Measurements from ENCODE around the gene ZNF219.

ZNF219 gene

DNA sequence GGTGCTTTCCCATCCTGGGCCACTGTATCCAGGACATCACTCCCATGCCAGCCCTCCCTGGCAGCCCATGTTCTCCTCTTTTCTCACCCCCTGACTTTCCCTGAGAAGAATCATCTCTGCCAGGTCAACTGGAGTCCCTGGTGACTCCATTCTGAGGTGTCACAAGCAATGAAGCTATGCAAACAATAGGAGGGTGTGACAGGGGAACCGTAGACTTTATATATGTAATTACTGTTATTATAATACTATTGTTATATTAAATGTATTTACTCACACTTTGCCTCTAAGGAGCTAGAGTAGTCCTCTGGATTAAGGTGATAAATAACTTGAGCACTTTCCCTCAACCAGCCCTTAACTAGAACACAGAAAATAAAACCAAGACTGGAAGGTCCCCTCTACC is 9.2 kb downstream of the ZNF219 start:
- no peak overlapping the region for H3K4me3 ChIP-seq (replicated peaks; ENCODE audit: low read depth, low read length)
- DNase-seq (ENCODE audit: extremely low read depth, insufficient read length), result no peak
- no peaks in the 10 kb centered on the region for H3K27me3 ChIP-seq (replicated peaks; ENCODE audit: control insufficient read depth, insufficient read depth, low read length)
- TF ChIP-seq, protein P1, sequence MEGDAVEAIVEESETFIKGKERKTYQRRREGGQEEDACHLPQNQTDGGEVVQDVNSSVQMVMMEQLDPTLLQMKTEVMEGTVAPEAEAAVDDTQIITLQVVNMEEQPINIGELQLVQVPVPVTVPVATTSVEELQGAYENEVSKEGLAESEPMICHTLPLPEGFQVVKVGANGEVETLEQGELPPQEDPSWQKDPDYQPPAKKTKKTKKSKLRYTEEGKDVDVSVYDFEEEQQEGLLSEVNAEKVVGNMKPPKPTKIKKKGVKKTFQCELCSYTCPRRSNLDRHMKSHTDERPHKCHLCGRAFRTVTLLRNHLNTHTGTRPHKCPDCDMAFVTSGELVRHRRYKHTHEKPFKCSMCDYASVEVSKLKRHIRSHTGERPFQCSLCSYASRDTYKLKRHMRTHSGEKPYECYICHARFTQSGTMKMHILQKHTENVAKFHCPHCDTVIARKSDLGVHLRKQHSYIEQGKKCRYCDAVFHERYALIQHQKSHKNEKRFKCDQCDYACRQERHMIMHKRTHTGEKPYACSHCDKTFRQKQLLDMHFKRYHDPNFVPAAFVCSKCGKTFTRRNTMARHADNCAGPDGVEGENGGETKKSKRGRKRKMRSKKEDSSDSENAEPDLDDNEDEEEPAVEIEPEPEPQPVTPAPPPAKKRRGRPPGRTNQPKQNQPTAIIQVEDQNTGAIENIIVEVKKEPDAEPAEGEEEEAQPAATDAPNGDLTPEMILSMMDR (IDR thresholded peaks at IDR 0.05; ENCODE audit: insufficient read depth, low read length, poor library complexity, severe bottlenecking), result no peak
- H3K36me3 ChIP-seq (ENCODE audit: control insufficient read depth, insufficient read depth, low read length), result no peaks in the 10 kb centered on the region

DNA sequence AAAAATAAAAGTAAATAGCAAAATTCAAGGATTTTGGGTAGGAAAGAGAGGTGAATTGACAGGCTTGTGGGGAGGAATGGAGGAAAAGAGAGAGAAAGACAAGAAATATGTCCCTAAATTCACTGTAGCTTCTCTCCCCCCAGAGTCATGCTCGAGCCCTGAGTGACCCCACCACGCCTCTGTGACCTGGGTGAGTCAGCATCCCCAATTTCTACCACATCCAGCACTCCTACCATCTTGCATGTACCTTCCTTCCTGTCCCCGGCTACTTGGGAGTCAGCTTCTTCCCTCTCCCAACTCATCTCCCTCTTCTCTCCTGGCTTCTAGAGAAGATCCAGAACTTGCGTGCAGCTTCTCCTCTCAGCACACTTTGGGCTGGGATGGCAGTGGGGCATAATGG is 9.8 kb downstream of the ZNF219 start:
- Histone ChIP-seq H3K27me3 (replicated peaks; ENCODE audit: control insufficient read depth, insufficient read depth, low read length) (no peaks in the 10 kb centered on the region), H3K36me3 (ENCODE audit: control insufficient read depth, insufficient read depth, low read length) (no peaks in the 10 kb centered on the region), H3K4me3 (replicated peaks; ENCODE audit: low read depth, low read length) (no peak overlapping the region)
- no peak for DNase-seq (ENCODE audit: extremely low read depth, insufficient read length)
- TF ChIP-seq, protein P1 (IDR thresholded peaks at IDR 0.05; ENCODE audit: insufficient read depth, low read length, poor library complexity, severe bottlenecking), result no peak

DNA sequence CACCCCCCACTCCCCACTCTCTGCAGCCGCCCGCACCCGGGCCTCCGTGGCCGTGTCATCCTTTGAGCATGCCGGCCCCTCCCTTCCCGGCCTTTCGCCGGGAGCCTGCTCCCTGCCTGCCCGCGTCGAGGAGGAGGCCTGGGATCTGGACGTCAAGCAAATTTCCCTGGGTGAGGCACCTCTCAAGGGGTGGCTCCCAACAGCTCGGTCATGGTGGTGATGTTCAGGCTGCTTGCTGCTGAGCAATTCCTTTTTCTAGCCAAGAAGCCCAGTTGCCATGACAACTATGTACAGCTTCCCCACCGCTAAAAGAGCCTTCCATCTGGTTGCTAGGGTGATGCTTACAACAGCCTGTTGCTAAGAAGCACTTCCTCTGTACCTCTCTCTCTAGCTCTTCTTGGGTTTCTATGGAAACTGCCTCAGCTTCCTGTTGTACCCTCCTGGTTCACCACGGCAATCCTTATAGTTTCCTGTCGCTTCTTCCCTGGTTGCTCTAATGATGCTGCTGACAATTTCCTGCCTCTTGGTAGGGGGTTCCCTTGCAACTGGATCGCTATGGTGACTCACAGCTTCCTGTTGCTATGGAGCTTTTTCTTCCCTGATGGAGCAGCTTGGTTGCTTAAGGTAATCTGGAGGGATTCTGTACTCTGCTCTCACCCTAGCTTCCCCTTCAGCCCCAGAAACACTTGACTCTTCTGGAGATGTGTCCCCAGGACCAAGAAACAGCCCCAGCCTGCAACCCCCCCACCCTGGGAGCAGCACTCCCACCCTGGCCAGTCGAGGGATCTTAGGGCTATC is 11.0 kb downstream of the ZNF219 start:
- H3K27me3 ChIP-seq (replicated peaks; ENCODE audit: control insufficient read depth, insufficient read depth, low read length), result no peaks in the 10 kb centered on the region
- H3K36me3 ChIP-seq (ENCODE audit: control insufficient read depth, insufficient read depth, low read length), result no peaks in the 10 kb centered on the region
- TF ChIP-seq, protein P1 (IDR thresholded peaks at IDR 0.05; ENCODE audit: insufficient read depth, low read length, poor library complexity, severe bottlenecking), result no peak
- DNase-seq (ENCODE audit: extremely low read depth, insufficient read length), result no peak
- H3K4me3 ChIP-seq (replicated peaks; ENCODE audit: low read depth, low read length), result no peak overlapping the region

DNA sequence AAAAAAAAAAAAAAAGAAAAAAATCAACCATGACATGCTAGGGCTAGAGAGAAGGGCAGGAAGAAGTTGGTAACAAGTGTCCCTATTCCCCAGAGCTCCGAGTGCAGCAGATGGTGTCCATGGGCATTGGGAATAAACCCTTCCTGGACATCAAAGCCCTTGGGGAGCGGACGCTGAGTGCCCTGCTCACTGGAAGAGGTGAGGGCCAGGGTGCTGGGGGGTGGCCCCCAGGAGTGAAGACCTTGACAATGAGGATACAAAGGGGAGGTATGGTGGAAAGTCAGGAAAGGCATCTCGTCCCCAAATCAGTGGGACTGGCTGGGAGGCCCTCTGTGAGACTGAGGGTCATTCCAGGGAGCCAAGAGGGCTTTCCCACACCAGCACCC is 11.6 kb downstream of the ZNF219 start:
- TF ChIP-seq, protein P1 (IDR thresholded peaks at IDR 0.05; ENCODE audit: insufficient read depth, low read length, poor library complexity, severe bottlenecking), result no peak
- no peak overlapping the region for H3K4me3 ChIP-seq (replicated peaks; ENCODE audit: low read depth, low read length)
- no peak for DNase-seq (ENCODE audit: extremely low read depth, insufficient read length)
- H3K36me3 ChIP-seq (ENCODE audit: control insufficient read depth, insufficient read depth, low read length), result no peaks in the 10 kb centered on the region
- H3K27me3 ChIP-seq (replicated peaks; ENCODE audit: control insufficient read depth, insufficient read depth, low read length), result no peaks in the 10 kb centered on the region

DNA sequence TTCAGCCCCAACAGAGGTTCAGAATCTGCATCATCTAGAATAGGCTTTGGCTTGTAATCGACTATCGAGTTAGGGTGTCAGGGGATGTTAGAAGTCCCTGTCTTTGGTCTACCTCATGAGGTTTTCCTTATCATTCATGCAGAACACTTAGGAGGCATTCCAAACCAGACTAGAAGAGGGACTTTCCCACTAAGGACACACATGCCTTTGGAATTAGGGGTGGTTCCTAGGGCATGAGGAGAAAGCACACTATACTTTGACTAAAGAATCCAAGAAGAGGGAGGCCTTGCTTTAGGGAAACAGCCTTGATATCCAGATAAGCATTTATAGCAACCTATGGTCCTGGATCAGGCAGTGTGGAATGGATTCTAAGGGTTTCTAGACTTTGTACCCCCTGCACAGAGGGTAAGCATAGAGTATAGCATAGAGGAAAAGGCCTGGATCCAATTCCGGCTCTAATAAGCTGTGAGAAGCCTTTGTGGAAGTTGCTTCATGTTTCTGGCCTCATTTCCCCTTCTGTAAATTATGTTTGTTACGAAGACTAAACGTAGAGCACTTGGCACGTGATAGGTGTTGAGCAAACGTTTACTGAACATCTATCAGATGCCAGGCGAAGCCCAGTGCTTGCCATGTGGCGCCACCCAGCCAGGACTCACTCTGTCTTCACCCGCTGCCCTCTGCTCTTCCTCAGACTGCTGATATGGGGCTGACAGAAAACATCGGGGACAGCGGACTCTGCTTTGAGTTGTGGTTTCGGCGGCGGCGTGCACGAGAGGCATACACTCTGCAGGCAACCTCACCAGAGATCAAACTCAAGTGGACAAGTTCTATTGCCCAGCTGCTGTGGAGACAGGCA is 13.2 kb downstream of the ZNF219 start:
- Histone ChIP-seq H3K36me3 (ENCODE audit: control insufficient read depth, insufficient read depth, low read length) (no peaks in the 10 kb centered on the region), H3K27me3 (replicated peaks; ENCODE audit: control insufficient read depth, insufficient read depth, low read length) (no peaks in the 10 kb centered on the region), H3K4me3 (replicated peaks; ENCODE audit: low read depth, low read length) (no peak overlapping the region)
- TF ChIP-seq, protein P1 (IDR thresholded peaks at IDR 0.05; ENCODE audit: insufficient read depth, low read length, poor library complexity, severe bottlenecking), result no peak
- no peak for DNase-seq (ENCODE audit: extremely low read depth, insufficient read length)

All from GM06990 (cell line).